ENCODE data around the gene MT1E.

MT1E gene

GRCh38 chr16:56623637-56624036 is 1.9 kb upstream of the MT1E start:
- in situ Hi-C loops (cut with HindIII; ENCODE audit: low sequenced_read_pairs) = no loop called here

DNA sequence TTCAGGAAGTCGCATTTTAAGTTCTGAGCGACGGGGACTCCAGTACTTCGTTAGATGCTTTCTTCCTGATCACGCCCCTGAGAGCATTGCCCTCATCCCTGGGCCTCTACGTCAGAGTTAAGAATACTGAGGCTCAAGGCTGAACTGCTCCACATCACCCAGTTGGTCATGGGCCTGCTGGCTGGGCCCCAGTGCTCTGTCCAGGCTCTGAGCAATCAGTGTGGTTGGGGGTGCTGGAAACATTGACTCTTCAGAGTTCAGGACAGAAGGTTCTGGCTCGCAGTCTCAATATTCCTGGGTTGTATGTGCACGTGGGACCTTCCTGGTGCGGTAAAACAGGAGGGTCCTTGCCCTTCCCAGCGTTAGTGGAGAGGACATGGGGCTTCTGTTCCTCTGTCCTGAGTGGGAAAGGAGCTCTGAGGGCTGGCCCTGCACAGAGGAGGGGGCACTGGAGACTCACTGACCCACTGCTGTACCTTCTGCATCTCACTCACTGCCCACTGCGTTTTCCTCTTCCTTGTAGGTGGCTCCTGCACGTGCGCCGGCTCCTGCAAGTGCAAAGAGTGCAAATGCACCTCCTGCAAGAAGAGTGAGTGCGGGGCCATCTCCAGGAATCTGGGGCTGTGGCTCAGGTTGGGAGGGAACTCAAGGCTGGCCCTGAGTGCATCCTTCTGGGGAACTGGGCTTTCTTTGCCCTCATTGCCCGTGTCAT is 518 bp downstream of the MT1E start:
- in situ Hi-C loops (cut with HindIII; ENCODE audit: low sequenced_read_pairs) = no loop called here

GRCh38 chr16:56626685-56627084 is 1.1 kb downstream of the MT1E start:
- in situ Hi-C loops (cut with HindIII; ENCODE audit: low sequenced_read_pairs) = no loop called here

DNA sequence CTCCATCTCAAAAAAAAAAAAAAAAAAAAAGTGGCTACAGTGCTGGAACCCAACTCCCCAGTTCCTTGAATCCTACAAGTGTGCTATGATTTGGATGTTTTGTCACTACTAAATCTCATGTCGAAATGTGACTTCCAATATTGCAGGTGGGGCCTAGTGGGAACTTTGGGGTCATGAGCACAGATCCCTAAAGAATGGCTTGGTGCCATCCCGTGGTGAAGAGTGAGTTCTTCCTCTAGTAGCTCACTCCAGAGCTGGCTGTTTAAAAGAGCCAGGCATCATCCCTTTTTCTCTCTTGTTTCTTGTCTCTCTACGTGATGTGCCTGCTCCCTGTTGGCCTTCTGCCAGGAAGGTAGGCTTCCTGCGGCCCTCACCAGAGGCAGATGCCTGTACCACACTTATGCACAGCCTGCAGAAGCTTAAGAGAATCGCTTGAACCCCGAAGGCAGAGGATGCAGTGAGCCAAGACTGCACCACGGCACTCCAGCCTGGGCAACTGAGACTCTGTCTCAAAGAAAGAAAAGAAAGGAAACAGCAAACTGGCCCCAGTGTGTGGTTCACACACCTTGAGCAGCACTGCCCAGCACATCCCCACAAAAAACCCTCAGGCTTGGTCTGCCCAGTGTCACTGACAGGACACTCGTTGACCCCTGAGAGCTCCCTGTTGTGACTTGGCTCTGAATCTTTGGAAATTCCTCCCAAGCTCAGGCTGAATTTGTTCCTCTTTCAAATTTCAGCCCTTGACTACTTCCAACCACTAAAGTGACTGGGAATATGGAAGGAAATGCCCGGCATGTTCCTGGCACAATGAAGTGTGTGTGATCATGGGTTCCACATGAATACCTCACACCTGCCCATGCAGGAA is 3.1 kb downstream of the MT1E start:
- in situ Hi-C loops (cut with HindIII; ENCODE audit: low sequenced_read_pairs) = no loop called here

GRCh38 chr16:56629531-56629930 is 4.0 kb downstream of the MT1E start:
- in situ Hi-C loops (cut with HindIII; ENCODE audit: low sequenced_read_pairs) = no loop called here

GRCh38 chr16:56630134-56630533 is 4.6 kb downstream of the MT1E start:
- in situ Hi-C loops (cut with HindIII; ENCODE audit: low sequenced_read_pairs) = no loop called here

GRCh38 chr16:56631197-56631596 is 5.6 kb downstream of the MT1E start:
- in situ Hi-C loops (cut with HindIII; ENCODE audit: low sequenced_read_pairs) = no loop called here

DNA sequence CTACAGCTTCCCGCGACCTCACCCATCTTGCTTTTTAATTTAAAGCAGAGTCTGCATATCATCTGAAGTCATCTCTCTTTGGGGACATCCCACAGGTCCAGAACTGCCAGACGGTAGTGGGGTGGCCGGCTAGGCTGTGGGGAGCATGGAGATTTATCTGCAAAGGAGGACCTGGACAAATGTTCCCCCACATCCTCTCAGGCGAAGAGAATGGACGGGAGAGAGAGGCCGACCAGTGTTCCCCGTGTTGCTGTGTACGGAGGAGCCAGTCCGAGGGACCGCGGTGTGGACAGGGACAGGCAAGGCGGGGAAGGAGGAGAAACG is 6.2 kb downstream of the MT1E start:
- in situ Hi-C loops (cut with HindIII; ENCODE audit: low sequenced_read_pairs) = no loop called here

GRCh38 chr16:56632156-56632847 is 6.7 kb downstream of the MT1E start, which contains the start of gene MT1M:
TSS of gene MT1M (plus strand) at chr16:56632659. CDS start at chr16:56632732, 73 bp downstream.
- in situ Hi-C loops (cut with HindIII; ENCODE audit: low sequenced_read_pairs) = no loop called here

DNA sequence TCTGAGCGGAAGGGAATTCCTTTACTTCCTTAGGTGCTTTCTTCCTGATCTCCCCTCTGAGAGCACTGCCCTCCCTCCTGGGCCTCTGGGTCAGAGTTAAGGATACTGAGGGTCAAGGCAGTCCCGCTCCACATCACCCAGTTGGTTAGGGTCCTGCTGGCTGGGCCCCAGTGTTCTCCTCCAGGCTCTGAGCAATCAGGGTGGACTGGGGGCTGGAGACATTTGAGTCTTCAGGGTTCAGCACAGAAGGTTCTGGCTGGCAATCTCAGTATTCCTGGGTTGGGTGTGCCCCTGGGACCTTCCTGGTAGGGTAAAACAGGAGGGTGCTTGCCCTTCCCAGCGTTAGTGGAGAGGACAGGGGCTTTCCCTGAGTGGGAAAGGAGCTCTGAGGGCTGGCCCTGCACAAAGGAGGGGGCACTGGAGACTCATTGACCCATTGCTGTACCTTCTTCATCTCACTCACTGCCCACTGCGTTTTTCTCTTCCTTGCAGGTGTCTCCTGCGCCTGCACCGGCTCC is 7.3 kb downstream of the MT1E start:
- in situ Hi-C loops (cut with HindIII; ENCODE audit: low sequenced_read_pairs) = no loop called here

DNA sequence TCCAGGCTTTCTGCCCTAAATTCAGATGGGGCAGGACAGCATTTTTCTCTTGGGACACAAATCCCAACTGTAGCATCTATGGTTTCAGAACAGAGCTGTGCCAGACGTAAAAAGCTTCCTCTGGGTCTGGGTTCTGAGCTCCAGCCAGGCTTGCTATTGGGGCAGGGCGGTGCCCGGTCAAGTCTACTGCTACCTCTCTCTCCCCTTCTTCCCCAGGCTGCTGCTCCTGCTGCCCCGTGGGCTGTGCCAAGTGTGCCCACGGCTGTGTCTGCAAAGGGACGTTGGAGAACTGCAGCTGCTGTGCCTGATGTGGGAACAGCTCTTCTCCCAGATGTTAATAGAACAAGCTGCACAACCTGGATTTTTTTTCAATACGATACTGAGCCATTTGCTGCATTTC is 8.0 kb downstream of the MT1E start:
- in situ Hi-C loops (cut with HindIII; ENCODE audit: low sequenced_read_pairs) = no loop called here

- in situ Hi-C loops (cut with HindIII; ENCODE audit: low sequenced_read_pairs) = no loop called here
These were observed 9.3 kb downstream of the MT1E start for GRCh38 chr16:56634715-56635440.

DNA sequence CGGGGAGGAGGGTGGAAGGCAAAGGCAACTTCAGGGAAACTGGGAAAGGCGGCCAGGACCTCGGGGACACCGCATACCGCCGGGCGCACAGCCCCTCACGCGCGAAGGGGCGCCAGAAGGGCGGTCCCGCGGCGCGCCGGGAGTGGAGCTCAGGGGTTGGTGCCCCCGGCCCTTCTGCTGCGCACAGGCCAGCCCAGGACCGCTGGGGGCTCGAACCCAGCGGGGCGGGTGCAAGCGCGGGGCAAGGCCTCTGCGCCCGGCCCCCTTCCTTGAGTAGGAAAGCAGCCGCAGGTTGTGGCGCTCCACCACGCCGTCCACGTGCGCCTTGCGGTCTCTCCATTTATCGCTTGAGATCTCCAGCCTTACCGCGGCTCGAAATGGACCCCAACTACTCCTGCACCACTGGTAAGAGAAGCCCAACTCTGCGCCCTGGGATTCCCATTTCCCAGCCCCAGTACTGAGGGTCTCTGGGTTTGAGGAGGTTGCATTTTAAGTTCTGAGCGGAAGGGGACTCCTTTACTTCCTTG is 9.9 kb downstream of the MT1E start:
- in situ Hi-C loops (cut with HindIII; ENCODE audit: low sequenced_read_pairs) = no loop called here

- in situ Hi-C loops (cut with HindIII; ENCODE audit: low sequenced_read_pairs) = no loop called here
These were observed 11.2 kb downstream of the MT1E start for GRCh38 chr16:56636616-56637413.

- in situ Hi-C loops (cut with HindIII; ENCODE audit: low sequenced_read_pairs) = no loop called here
These were observed 12.5 kb downstream of the MT1E start, which contains the start of gene MT1A for GRCh38 chr16:56637814-56638750. TSS of gene MT1A (plus strand) at chr16:56638666. CDS start at chr16:56638739, 73 bp downstream.

GRCh38 chr16:56639045-56639444 is 13.5 kb downstream of the MT1E start:
- in situ Hi-C loops (cut with HindIII; ENCODE audit: low sequenced_read_pairs) = no loop called here

DNA sequence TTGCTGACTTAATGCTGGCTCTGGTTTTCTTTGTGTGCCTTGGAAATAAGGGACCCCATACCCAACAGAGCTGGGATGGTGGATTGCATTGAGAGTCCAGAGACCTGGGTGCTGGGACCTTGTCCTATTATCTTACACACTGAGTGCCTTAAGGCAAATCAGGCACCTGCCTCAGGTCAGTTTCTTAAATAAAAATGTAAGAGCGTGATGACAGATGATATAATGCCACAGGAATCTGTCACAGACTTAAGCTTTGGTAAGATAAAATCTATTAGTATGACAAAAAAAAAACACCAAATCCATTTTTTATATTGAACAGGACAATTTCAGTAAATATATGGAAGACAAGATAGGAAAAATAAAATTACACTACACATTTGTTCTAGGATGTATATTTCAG is 14.5 kb downstream of the MT1E start:
- in situ Hi-C loops (cut with HindIII; ENCODE audit: low sequenced_read_pairs) = no loop called here

DNA sequence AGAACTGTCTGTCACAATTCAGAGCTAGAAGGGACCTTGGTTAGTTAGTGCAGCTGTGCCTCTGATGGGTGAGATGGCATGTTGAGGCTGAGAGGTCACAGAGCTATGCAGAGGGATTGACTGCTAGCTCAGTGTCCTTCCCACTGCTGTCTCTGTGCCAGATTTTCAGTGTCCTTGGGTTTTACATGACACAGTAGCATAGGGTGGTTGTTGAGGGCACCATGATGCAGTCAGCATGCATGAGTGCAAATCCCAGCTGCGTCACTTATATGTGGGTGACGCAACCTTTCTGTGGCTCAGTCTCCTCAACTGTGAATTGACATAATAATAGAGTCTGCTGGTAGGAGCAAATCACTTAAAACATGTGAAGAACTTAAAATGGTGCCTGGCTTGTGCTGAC is 15.6 kb downstream of the MT1E start:
- in situ Hi-C loops (cut with HindIII; ENCODE audit: low sequenced_read_pairs) = no loop called here

All from DLD1 (cell line).